SK-N-SH (cell line): ENCODE results near the gene NTM. TPM values are rescaled to one million over a fixed set of nuclear protein-coding genes. Genes with fewer than 3 reads are reported as not detected.

Source experiments
- CTCF ChIA-PET: fragments of 300-600, 350-600 bp; formaldehyde crosslinking; extraction: SDS; loops from one replicate; lab custom pipeline; 2021; lab: Yijun Ruan, JAX
- POLR2A ChIA-PET: fragments of 350-600 bp; sonication (Branson Sonifier 250); formaldehyde crosslinking; extraction: SDS; loops from one replicate; lab custom pipeline; 2020; ENCODE audit warnings: antibody characterized with exemption, inconsistent platforms; lab: Yijun Ruan, JAX
- DNase-seq: peaks from one replicate; pipeline ENCODE4 v3.0.0; 2012
- H2AFZ ChIP-seq: fragments of 200-600 bp; sonication (generic); 2 replicates; pipeline ENCODE4 v1.8.1; 2016; ENCODE audit warnings: antibody characterized with exemption, mild to moderate bottlenecking, low read depth
- H3F3A ChIP-seq: fragments of 200-600 bp; sonication (generic); replicated peaks from 2 replicates; pipeline ENCODE3; 2016; ENCODE audit warnings: antibody characterized with exemption, mild to moderate bottlenecking; ENCODE audit not compliant: insufficient read depth
- H3K27ac ChIP-seq, 2 experiments: fragments of 200-500 bp in 1 of 2; fragments of 200-600 bp in 1 of 2; sonication (Bioruptor generic) in 1 of 2; sonication (generic), shearing (Covaris generic) in 1 of 2; 2 replicates each; pipeline versions ENCODE4 v1.5.1 to v1.6.1; 2014 to 2016; ENCODE audit warnings: low read depth in 2 of 2, inconsistent platforms in 1 of 2, low read length in 1 of 2, mild to moderate bottlenecking in 1 of 2, mixed read lengths in 1 of 2
- H3K27me3 ChIP-seq: fragments of 200-600 bp; sonication (generic), shearing (Covaris generic); 2 replicates; pipeline ENCODE4 v1.6.1; 2016; ENCODE audit warnings: mixed run types; ENCODE audit not compliant: insufficient read depth
- H3K36me3 ChIP-seq, 2 experiments: fragments of 200-500 bp in 1 of 2; fragments of 200-600 bp in 1 of 2; sonication (Bioruptor generic) in 1 of 2; sonication (generic) in 1 of 2; replicated peaks in 1 of 2; 2 replicates each; pipeline versions ENCODE3 to v1.5.1; 2014 to 2016; ENCODE audit warnings: low read length in 1 of 2, mild to moderate bottlenecking in 1 of 2; ENCODE audit not compliant: insufficient read depth in 2 of 2, control insufficient read depth in 1 of 2
- H3K4me1 ChIP-seq, 2 experiments: fragments of 200-500 bp in 1 of 2; fragments of 200-600 bp in 1 of 2; sonication (Bioruptor generic) in 1 of 2; sonication (generic), shearing (Covaris generic) in 1 of 2; 2 replicates each; pipeline versions ENCODE4 v1.5.1 to v1.6.1; 2014 to 2016; ENCODE audit warnings: low read depth in 1 of 2, low read length in 1 of 2, mixed run types in 1 of 2; ENCODE audit not compliant: insufficient read depth in 2 of 2, control insufficient read depth in 1 of 2
- H3K4me2 ChIP-seq: fragments of 200-600 bp; sonication (generic), shearing (Covaris generic); 2 replicates; pipeline ENCODE4 v1.6.1; 2017; ENCODE audit warnings: mixed run types
- H3K4me3 ChIP-seq, 2 experiments: fragments of 200-500 bp in 1 of 2; fragments of 200-600 bp in 1 of 2; sonication (Bioruptor generic) in 1 of 2; sonication (generic), shearing (Covaris generic) in 1 of 2; 2 replicates each; pipeline versions ENCODE4 v1.5.1 to v1.8.1; 2014 to 2016; ENCODE audit warnings: low read depth in 2 of 2, inconsistent platforms in 1 of 2, low read length in 1 of 2, mild to moderate bottlenecking in 1 of 2, mixed read lengths in 1 of 2, moderate library complexity in 1 of 2
- H3K79me2 ChIP-seq: fragments of 200-600 bp; sonication (generic); 2 replicates; pipeline ENCODE4 v1.8.1; 2017; ENCODE audit warnings: mild to moderate bottlenecking; ENCODE audit not compliant: insufficient read depth
- H3K9ac ChIP-seq: fragments of 200-600 bp; sonication (generic); 2 replicates; pipeline ENCODE4 v1.6.1; 2017; ENCODE audit warnings: mixed run types
- H3K9me2 ChIP-seq: fragments of 200-600 bp; sonication (generic); 2 replicates; pipeline ENCODE4 v1.6.1; 2017; ENCODE audit warnings: mixed run types
- H3K9me3 ChIP-seq: fragments of 200-600 bp; sonication (generic); 2 replicates; pipeline ENCODE4 v1.6.1; 2017; ENCODE audit warnings: mixed run types, mild to moderate bottlenecking, moderate library complexity
- H4K20me1 ChIP-seq: fragments of 200-600 bp; sonication (generic); 2 replicates; pipeline ENCODE4 v1.6.1; 2017; ENCODE audit warnings: mild to moderate bottlenecking, mixed run types; ENCODE audit not compliant: insufficient read depth
- CHD2 ChIP-seq: fragments of 150-350 bp; IDR thresholded peaks from 2 replicates; pipeline ENCODE4 v1.6.1; 2018; ENCODE audit warnings: low read length; ENCODE audit not compliant: partially characterized antibody
- ELF1 ChIP-seq: IDR thresholded peaks from 2 replicates; pipeline ENCODE4 v1.4.0; 2012
- EP300 ChIP-seq, 2 experiments: IDR thresholded peaks; 2 replicates each; pipeline versions ENCODE4 v1.4.0 to v1.6.1; 2012; ENCODE audit warnings: borderline replicate concordance in 1 of 2, low read depth in 1 of 2, low read length in 1 of 2
- FOXJ3 ChIP-seq: sonication (generic); formaldehyde crosslinking; IDR thresholded peaks from 2 replicates; pipeline ENCODE4 v1.5.1; 2020; ENCODE audit warnings: mild to moderate bottlenecking, missing genetic modification reagents
- GABPA ChIP-seq: IDR thresholded peaks from 2 replicates; pipeline ENCODE4 v1.4.0; 2012; ENCODE audit warnings: low read depth, mild to moderate bottlenecking
- GATA2 ChIP-seq: sonication (generic); formaldehyde crosslinking; IDR thresholded peaks from 2 replicates; pipeline ENCODE4 v1.5.0; 2020; ENCODE audit warnings: mild to moderate bottlenecking, missing genetic modification reagents
- IRF3 ChIP-seq: fragments of 150-350 bp; IDR thresholded peaks from 2 replicates; pipeline ENCODE4 v1.6.1; 2016; ENCODE audit warnings: mild to moderate bottlenecking, low read depth, low read length
- MXI1 ChIP-seq: IDR thresholded peaks from 2 replicates; pipeline ENCODE4 v1.6.1; 2012; ENCODE audit warnings: mild to moderate bottlenecking, low read depth, low read length, improper control_type of control experiment
- NFIC ChIP-seq: IDR thresholded peaks from 2 replicates; pipeline ENCODE4 v1.4.0; 2012; ENCODE audit warnings: borderline replicate concordance
- NRF1 ChIP-seq: IDR thresholded peaks from 2 replicates; pipeline ENCODE4 v1.6.1; 2012; ENCODE audit warnings: low read depth, mild to moderate bottlenecking, low read length
- POLR2AphosphoS5 ChIP-seq: IDR thresholded peaks from 2 replicates; pipeline ENCODE4 v1.6.1; 2012; ENCODE audit warnings: low read depth, low read length
- REST ChIP-seq: IDR thresholded peaks from 2 replicates; pipeline ENCODE4 v1.6.1; 2012; ENCODE audit warnings: mild to moderate bottlenecking, low read depth, low read length, moderate library complexity
- RFX5 ChIP-seq: IDR thresholded peaks from 2 replicates; pipeline ENCODE4 v1.6.1; 2012; ENCODE audit warnings: mild to moderate bottlenecking, improper control_type of control experiment, low read length
- SIN3A ChIP-seq: IDR thresholded peaks from 2 replicates; pipeline ENCODE4 v1.6.1; 2012; ENCODE audit warnings: low read depth, mild to moderate bottlenecking, low read length, moderate library complexity, borderline replicate concordance
- SMC3 ChIP-seq: IDR thresholded peaks from 2 replicates; pipeline ENCODE4 v1.6.1; 2012; ENCODE audit warnings: low read depth, low read length, improper control_type of control experiment
- TAF1 ChIP-seq: IDR thresholded peaks from 2 replicates; pipeline ENCODE4 v1.6.1; 2012; ENCODE audit warnings: low read depth, mild to moderate bottlenecking, low read length, moderate library complexity, borderline replicate concordance
- TCF12 ChIP-seq: IDR thresholded peaks from 2 replicates; pipeline ENCODE4 v1.4.0; 2012
- USF1 ChIP-seq: IDR thresholded peaks from 2 replicates; pipeline ENCODE4 v1.4.0; 2012; ENCODE audit warnings: low read depth, borderline replicate concordance
- USF2 ChIP-seq: fragments of 150-350 bp; IDR thresholded peaks from 2 replicates; pipeline ENCODE4 v1.6.1; 2017; ENCODE audit warnings: antibody characterized with exemption, low read length, low read depth, borderline replicate concordance
- YY1 ChIP-seq: IDR thresholded peaks from 2 replicates; pipeline ENCODE4 v1.4.0; 2012; ENCODE audit warnings: low read depth, mild to moderate bottlenecking
- WGBS: methylation state at CpG from one replicate; pipeline ENCODE4 v1.1.6; 2017; ENCODE audit warnings: low lambda C conversion rate; 5-methylcytosine and 5-hydroxymethylcytosine counted together
- polyA plus RNA-seq, 3 experiments: library from polyadenylated mRNA; depleted of rRNA; stranded (reverse); fragments of >200 nt; gene quantifications; 2 replicates each; pipeline ENCODE4 v1.2.3, GENCODE V29; 2012
- TF ChIP-seq, protein P1 (sequence below): fragments of 200-600 bp; sonication (generic); IDR thresholded peaks from 2 replicates; pipeline ENCODE4 v1.6.1; 2017; ENCODE audit warnings: antibody characterized with exemption, mild to moderate bottlenecking, moderate library complexity

NTM gene
- polyA plus RNA-seq, 1 of the 3 experiments (the other 2 are of a cell fraction): 20.0 TPM

GRCh38 chr11:132334769-132335280 is 964.4 kb downstream of the NTM start:
- Histone ChIP-seq H4K20me1 (no peaks in the 10 kb centered on the region), H3K27ac (no peak overlapping the region), H3F3A (no peaks in the 10 kb centered on the region), H3K9me3 (no peaks in the 10 kb centered on the region), H3K4me1 (no peaks in the 10 kb centered on the region), H3K27me3 (no peaks in the 10 kb centered on the region), H3K9me2 (no peaks in the 10 kb centered on the region), H3K9ac (no peak overlapping the region), H3K4me3 (no peak overlapping the region), H3K79me2 (no peaks in the 10 kb centered on the region), H3K4me2 (no peak overlapping the region), H3K36me3 (no peaks in the 10 kb centered on the region), H2AFZ (no peak overlapping the region)
- DNase-seq: no peak
- 58% methylated on average over 15 of the region's 15 CpGs for WGBS
- ChIA-PET POLR2A (no interaction called here), CTCF (interaction anchor here (1.0 kb wide), 1 partner anchor 22 kb away, joined by 3 read pairs; no protein-coding TSS in a partner anchor)
- no peak for TF ChIP-seq NRF1

DNA sequence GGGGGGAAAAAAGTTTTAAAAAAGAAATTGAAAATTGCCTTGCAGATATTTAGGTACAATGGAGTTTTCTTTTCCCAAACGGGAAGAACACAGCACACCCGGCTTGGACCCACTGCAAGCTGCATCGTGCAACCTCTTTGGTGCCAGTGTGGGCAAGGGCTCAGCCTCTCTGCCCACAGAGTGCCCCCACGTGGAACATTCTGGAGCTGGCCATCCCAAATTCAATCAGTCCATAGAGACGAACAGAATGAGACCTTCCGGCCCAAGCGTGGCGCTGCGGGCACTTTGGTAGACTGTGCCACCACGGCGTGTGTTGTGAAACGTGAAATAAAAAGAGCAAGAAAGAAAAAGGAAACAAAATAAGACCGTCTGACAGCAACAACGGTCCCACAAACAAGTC is 964.9 kb downstream of the NTM start:
- TF ChIP-seq POLR2AphosphoS5 (no peak), USF1 (no peak), RFX5 (no peak), CHD2 (no peak), TCF12 (no peak), FOXJ3 (CRISPR knock-in tag) (no peak), NFIC (no peak), IRF3 (no peak), GABPA (no peak), REST (no peak), MXI1 (no peak), ELF1 (no peak), USF2 (no peak), GATA2 (CRISPR knock-in tag) (no peak), EP300 (IDR thresholded peaks at IDR 0.05; ENCODE audit: borderline replicate concordance in 1 of 2, low read depth in 1 of 2, low read length in 1 of 2) (no peak), SMC3 (no peak), YY1 (no peak), SIN3A (no peak), TAF1 (no peak)
- TF ChIP-seq, protein P1, sequence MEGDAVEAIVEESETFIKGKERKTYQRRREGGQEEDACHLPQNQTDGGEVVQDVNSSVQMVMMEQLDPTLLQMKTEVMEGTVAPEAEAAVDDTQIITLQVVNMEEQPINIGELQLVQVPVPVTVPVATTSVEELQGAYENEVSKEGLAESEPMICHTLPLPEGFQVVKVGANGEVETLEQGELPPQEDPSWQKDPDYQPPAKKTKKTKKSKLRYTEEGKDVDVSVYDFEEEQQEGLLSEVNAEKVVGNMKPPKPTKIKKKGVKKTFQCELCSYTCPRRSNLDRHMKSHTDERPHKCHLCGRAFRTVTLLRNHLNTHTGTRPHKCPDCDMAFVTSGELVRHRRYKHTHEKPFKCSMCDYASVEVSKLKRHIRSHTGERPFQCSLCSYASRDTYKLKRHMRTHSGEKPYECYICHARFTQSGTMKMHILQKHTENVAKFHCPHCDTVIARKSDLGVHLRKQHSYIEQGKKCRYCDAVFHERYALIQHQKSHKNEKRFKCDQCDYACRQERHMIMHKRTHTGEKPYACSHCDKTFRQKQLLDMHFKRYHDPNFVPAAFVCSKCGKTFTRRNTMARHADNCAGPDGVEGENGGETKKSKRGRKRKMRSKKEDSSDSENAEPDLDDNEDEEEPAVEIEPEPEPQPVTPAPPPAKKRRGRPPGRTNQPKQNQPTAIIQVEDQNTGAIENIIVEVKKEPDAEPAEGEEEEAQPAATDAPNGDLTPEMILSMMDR: no peak
- Histone ChIP-seq H3F3A (no peaks in the 10 kb centered on the region), H3K4me3 (no peak overlapping the region), H2AFZ (no peak overlapping the region), H4K20me1 (no peaks in the 10 kb centered on the region), H3K4me2 (no peak overlapping the region), H3K27me3 (no peaks in the 10 kb centered on the region), H3K4me1 (no peaks in the 10 kb centered on the region), H3K36me3 (no peaks in the 10 kb centered on the region), H3K27ac (no peak overlapping the region), H3K9ac (no peak overlapping the region), H3K9me2 (no peaks in the 10 kb centered on the region), H3K79me2 (no peaks in the 10 kb centered on the region), H3K9me3 (no peaks in the 10 kb centered on the region)
- WGBS: 73% methylated on average over 14 of the region's 14 CpGs
- no peak for DNase-seq
- CTCF ChIA-PET: no interaction called here
- POLR2A ChIA-PET: no interaction called here
